Fibroblast of skin of left biceps (primary cell): ENCODE results near the gene TBCD.

Experiments
- DNase-seq, 2 experiments: peaks; one replicate each; pipeline ENCODE4 v3.0.0-alpha.2; 2013; ENCODE audit warnings: low read depth in 2 of 2

TBCD gene

DNA sequence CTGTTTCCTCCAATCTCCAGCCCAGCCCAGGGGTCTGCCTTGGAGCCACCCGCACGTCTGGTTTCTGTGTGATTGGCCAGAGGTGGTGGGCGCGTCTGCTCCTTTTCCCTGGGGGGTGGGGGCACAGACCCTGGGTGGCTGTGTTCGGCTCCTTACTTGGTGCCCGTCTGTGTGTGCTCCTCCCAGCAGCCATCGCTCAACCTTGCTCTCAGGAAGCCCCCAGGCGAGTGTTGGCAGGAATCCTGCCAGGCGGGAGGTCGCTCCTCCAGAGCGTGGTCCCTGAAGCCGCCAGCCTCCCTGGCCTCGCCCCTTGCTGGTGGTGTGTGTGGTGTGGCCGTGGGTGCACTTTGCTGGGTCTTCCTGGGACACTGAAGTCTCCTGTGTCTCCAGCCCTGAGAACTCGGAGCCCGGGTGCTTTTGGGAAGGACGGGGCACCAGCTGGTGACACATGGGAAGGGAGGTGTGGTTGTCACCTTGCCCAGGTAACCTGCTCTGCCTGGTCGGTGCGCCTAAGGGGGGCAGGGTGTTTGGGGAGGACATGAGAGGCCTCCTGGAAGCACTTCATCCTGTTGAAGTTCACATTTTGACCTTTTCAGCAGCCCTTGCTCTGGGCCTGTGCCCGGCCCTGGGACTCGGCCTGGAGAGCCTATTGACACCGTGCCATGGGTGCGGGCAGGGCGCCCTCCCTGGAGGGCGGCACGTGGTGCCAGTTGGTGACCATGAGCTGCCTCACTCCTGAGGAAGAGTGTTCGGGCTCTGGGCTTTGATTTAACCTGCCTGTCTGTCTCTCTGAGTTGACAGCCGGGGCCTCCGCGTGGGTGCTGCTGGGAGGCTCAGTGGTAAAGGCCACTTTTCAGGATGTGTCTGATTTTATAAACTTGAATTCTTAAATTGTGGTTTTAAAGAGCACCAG is 137.0 kb downstream of the TBCD start:
- no peak for DNase-seq

DNA sequence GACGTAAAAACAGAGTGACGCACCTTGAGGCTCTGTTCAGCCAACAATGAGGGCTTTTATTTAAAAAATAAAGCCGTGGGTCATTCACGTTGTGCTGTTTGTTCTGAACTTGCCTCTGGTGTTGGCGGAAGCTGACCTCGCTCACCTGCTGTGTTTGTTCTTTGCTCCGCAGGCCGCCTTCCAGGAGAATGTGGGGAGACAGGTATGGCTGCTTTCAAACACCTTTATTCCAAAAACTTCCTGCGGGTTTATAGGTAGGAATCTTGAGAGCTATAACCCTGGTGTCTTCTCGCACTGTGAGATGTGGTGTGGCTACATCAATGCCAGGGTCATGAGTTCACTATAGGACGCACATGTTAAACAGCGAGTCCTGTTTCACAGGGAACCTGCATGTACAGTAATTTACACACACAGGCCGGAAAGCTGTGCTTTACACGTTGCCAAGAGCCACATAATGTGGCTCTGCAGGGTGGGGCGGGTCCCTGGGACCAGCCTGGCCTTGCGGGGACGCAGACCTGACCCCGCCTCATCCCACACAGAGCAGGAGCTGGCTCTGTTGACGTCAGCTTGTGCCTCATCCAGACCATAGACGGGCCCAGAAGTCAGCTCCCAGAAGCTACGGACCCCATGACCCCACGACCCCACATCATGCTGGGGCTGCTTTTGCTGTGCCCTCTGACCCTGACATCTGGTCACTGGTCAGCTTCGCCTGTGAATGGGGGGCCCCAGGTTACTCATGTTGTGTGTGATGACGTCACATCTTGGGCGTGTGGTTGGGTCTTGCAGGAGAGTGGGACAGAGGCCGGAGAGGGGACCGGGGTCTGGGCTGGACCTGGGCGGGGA is 137.9 kb downstream of the TBCD start:
- no peak for DNase-seq

DNA sequence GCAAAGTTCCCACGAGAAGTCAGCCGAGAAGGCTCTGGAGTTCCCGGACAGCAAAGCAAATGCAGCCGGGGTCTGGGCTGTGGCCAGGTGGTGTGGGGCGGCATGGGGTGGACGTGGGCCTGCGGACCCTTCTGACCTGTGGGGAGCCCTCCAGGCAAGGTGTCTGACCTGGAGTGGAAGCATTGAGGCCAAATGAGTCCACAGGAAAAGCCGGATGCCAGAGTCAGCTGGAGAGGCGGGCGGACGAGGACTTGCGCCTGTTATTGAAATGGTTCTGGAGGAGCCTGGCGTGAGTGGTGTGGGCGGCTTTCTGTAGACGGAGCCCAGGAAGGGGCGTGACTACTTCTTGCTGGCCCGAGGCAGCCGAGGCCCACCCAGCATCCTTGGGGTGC is 138.5 kb downstream of the TBCD start:
- DNase-seq: no peak

DNA sequence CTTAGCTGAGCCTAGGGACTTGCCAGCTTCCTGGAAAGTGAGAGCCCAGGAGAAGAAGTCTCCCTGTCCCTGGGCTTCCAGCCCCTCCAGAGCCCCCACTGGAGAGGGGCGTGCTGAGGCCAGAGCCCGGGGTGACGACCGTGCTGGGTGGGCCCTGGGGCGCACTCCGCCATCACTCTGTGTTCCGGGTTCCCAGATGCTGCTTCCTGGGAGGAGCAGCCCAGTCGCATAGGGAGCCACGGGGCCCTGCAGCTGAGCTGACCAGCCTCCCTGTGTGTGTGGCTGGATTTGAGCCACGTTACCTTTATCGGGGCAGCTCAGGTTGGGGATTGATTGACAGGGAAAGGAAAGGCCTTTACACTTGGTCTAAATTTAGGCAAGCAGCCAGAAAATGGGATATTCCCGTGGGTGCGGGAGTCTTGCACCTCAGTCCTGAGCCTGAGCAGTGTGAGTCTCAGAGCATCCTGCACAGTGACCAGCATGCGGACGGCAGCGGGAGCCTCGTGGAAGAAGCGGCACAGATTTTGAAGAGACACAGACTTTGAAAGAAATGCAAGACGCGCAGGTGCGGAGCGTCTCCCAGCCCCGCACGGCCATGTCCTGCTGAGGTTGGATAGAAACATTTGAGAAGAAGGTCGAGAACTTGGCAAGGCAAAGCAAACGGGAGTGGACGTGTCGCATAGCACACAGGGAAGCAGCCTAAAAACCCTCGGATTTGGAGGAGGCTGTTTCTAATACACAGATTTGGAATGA is 139.2 kb downstream of the TBCD start:
- DNase-seq: no peak

DNA sequence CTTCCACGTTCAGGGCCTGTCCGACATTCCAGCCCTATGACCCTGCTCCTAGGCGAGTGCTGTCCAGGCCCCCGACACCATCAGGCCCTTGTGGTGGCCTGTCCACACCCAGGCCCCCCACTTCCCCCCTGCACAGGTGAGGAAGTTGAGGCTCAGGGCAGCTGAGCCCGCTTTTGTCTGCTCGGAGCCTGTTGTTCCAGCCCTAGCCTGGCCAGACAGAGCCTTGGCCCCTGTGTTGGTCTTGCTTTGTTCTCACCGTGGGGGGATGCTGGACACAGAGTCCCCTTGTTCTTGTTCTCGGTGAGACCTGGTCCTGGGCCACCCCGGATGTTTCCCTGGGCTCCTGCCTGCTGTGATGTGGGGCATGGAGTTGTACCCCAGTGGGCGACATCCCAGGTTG is 140.0 kb downstream of the TBCD start:
- DNase-seq: no peak

DNA sequence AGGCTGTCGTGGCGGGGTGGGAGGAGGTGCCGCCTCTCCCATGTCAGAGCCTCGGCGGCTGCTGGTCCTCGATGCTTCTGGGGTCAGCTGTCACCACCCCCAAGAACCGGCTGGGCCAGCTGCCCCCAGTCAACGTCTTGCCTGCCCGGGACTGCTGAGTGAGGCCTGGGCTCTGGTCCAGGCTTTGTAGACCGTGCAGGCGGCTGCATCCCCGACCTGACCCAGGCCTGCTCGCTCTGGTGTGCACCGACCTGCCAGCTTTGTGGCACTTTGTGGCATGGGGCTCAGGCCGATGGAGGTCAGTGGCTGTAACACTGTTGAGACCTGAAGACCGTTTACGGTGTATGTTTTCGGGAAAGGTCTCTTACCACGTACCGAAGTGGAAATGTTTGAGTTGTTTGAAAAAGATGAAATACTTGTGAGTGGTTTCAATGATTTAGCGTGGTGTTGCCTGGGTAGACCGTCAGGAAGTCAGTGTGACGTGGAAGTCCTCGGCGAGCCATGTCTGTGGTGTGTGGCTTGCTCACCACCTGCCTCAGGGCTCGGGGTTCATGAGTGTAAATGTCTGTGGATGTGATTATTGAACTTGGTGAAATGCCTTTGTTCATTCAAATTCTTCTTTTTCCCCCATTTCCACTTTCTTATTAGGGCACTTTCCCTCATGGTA is 141.2 kb downstream of the TBCD start:
- DNase-seq: no peak

DNA sequence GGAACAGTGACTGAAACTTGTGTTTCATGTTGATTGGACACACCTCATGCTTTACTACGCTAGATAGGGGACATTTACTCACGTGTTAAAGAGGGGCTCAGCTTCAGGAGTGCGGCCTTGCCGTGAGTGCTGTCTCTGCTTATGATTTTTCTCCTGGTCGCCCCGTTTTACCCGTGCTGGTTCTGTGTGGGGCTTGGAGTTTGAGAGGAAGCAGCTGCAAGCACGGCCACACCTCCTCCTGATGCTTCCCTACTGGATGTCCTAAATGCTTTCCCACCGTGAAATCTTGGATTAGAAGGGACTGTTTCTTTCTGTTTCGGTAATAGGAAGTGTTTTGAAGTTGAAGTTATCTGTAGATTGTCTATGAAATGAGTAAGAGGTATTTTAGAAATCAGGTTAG is 141.9 kb downstream of the TBCD start:
- DNase-seq: no peak

DNA sequence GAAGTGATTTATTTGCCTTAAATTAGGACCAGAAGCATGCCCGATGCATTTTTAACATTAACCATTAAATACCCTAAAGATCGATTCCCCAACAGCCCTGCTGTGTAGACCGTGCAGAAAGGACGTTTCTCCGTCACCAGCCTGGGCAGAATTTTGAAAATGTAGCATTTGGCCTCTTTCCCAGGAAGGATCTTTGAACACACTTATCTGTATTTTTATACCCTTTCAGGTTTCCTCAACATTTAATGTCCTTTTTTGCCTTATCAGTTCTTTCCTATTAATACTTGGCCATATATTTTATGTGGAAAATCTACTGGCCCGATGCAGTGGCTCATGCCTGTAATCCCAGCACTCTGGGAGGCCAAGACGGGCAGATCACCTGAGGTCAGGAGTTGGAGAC is 142.5 kb downstream of the TBCD start:
- no peak for DNase-seq

DNA sequence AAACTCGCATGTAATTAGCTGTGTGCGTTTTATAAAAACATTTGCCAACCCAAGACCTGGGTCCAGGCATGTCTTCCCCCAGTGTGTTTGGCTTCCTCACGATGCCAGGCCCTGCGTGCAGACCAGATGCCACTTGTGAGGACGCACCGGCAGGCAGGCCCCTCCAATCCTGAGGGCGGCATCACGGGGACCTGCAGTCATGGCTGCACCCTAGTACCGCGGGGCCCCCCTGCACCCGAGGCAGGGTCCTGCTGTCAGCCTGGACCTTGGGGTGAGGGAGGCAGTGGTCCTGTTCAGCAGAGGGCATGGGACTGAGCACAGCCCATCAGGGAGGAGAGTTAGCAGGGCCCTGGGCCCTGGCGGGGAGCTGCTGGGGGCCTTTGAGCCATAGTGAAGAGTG is 143.2 kb downstream of the TBCD start:
- DNase-seq: no peak

DNA sequence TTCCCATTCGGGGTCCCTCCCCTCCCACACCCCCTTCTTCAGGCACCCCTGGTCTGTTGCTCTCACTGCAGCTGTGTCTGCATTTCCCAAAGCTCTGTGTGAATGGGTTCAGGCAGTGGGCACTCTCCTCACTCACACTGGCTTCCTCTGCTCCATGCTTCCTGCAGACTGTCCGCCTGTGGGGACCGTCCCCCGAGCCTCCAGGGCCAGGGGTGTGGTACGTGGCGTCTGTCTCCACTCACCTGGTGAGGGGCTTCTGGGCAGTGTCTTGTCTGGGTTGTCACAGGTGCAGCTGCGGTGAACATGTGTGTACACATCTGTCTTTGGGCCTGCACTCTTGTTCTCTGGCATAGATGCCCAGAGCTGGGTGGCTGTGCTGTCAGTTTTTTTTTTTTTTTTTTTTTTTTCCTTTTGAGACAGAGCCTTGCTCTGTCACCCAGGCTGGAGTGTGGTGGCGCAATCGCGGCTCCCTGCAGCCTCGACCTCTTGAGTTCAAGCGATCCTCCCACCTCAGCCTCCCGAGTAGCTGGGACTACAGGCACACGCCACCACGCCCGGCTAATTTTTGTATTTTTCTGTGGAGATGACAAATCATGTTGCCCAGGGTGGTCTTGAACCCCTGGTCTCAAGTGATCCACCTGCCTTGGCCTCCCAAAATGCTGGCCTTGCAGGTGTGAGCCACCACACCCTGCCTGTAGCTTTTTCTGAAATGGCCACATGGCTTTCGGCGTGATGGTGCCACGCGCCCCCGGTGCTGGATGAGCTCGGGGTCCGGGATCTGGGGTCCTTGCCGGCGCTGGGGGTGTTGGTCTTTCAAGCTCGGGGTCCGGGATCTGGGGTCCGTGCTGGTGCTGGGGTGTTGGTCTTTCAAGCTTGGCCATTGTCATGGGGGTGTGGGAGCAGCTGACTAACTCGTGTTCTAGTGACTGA is 144.5 kb downstream of the TBCD start:
- DNase-seq: no peak

DNA sequence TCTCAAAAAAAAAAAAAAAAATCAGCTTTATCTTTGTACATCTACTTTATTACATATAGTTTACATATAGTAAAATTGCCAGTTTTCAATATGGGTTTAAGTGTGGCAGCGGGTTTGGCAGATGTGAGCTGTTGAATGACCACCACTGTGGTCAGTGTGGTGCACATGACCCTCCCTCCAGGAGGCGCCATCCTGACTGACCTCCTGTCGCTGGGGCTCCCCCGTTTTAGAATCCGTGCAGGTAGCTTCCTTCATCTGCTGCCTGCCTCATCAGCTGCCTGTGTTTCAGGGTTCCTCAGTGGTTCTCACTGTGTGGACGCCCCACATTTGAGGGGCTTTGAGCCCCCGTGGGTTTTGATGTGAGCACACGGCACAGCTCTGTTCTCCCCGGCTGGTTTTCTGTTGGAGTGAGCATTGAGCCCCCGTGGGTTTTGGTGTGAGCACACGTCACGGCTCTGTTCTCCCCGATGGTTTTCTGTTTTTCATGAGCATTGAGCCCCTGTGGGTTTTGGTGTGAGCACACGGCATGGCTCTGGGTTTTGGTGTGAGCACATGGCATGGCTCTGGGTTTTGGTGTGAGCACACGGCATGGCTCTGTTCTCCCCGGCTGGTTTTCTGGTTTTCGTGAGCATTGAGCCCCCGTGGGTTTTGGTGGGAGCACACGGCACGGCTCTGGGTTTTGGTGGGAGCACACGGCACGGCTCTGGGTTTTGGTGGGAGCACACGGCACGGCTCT is 145.8 kb downstream of the TBCD start:
- DNase-seq: no peak

DNA sequence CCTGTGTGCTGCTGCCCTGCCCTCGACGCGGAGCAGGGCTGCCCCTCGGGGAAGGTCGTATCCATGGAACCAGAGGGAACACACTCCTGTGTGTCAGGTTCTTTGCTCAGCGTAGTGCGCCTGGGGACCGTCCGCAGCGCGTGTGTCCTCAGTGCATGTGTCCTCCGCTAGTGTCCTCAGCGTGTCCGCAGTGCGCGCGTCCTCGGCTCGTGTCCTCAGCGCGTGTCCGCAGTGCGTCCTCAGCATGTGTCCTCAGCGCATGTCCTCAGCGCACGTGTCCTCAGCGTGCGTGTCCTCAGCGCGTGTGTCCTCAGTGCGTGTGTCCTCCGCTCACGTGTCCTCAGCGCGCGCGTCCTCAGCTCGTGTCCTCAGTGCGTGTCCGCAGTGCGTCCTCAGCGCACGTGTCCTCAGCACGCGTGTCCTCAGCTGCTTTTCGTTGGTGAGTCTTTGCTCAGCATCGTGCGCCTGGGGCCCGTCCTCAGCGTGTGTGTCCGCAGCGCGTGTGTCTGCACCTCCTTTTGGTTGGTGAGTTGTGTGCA is 147.2 kb downstream of the TBCD start:
- no peak for DNase-seq

DNA sequence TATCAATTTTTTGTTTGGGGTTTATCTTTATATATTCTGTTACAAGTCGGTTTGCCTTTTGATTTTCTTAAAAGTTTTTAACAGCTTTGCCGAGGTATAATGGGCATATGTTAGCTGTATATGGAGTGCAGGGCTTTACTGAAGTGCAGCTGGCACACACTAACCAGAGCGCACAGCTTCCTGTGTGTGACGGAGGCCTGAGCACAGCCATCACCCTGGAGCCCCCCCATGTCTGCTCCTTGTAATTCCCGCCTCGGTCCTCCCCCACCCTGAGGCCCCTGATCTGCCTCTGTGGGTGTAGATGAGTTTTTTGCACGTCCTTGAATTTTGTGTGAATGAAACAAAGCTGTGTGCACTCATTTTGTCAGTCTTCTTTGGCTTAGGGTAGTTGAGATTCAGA is 148.1 kb downstream of the TBCD start:
- DNase-seq: no peak

DNA sequence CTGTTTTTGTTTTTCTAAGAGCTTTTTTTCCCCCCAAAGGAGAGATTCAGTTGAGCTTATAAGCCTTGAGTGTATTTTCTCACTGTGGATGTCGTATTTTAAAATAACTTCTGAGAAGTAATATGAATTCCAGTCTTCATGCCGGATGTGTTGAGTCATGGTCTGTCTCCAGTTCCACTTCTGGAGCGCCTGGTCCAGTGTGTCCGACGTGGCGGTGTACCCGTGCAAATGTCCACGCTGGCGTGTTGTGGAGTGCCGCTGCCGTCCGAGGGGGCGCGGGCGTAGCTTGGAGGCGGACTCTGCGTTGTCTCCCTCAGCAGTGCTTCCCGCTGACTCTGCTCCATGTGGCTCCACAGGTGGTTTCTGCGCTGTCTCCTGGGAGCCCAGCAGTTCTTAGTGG is 148.9 kb downstream of the TBCD start:
- DNase-seq: no peak

DNA sequence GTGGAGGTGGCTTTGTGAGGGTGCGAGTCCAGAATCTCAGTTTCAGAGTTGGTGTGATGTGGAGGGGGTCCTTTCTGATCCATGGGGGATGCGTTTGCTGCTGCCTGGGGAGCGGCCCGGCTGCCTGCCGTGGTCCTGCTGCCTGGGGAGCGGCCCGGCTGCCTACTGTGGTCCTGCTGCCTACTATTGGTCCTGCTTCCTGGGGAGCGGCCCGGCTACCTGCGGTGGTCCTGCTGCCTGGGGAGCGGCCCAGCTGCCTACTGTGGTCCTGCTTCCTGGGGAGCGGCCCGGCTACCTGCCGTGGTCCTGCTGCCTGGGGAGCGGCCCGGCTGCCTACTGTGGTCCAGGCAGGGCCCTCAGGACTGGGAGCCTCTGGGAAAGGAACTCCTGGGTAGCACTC is 149.5 kb downstream of the TBCD start:
- no peak for DNase-seq

DNA sequence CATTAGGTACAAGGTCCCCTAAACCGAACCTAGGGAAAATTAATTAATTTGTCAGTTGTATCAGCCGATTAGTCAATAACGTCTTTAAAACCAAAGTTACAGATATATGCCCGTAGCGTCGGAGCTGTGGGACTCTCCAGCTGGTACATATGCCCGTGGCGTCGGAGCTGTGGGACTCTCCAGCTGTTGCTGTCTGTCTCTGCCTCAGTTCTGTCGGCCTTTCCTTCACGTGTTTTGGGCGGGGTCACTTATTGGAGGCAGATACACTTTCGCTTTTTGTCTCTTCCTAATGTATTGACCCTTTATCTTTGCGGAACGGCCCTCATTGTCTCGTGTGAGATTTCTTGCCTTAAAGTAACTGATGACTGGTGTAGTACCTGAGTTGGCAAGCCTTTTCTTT is 150.0 kb downstream of the TBCD start:
- DNase-seq: no peak

DNA sequence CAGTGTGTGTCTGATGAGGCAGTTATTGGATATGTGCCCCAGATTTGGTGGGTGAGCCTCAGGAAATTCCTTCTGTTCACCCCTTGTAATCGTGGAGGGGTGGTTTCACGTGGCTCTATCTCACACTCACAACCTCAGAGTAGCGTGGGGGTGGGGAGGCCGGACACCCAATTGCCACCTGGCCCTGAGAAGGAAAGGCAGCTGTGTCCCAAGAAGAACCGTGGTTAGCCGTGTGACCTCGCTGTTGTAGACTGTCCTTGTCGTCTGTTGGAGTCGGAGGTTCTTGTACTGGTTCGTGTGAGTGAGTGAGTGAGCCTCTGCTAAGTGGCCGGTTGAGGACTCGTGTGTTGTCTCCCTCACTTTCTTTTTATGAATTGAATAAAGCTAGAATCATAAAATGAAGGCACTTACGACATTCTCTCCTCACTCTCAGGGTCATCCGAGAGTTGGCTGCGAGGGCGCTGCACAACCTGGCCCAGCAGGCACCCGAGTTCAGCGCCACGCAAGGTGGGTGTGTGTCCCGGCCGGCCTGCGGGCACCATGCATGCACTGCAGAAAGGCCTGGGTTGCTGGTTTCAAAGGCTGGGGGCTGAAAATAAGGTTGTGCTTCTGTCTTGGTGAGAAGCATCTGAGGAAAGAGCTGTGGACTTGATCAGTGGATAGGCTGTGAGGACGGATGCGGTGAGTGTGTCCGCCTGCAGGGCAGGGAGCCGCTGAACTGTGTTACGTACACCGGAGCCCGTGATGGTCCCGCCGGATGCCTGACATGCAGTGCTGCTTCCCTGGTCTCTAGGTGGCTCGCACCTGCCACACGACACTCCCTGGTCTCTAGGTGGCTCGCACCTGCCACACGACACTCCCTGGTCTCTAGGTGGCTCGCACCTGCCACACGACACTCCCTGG is 151.4 kb downstream of the TBCD start:
- DNase-seq: no peak

DNA sequence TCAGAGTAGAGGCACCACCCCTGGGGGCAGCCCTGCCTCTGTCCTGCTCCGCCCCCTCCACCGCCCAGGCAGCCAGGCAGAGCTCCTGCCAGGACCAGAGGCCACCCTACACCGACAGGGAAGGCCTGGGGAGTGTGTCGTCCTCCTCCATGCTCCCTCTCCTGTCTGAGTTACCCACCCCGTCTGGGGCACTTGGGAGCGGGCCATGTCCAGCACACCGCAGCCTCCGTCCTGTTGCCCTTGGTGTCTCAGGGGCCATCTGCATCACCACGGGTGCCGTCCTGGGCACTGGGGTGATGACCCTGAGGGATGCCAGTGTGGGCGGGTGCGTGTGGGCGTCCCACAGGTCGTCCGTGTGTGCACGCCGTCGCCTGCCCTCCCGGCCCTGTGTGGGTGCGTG is 153.3 kb downstream of the TBCD start:
- no peak for DNase-seq
